Lung (tissue), 12 donors: ENCODE data around the gene SLC35F1. TPM values are rescaled to one million over a fixed set of nuclear protein-coding genes. Genes with fewer than 3 reads are reported as not detected.

Experiments used
- ATAC-seq: fragments of 200-7000 bp; cut with Tn5 transposase; one replicate; pipeline ENCODE4 v1.9.1; 2020; ENCODE audit warnings: moderate number of reproducible peaks; ENCODE audit not compliant: insufficient read depth, low FRiP score
- DNase-seq, 3 donors: peaks; one replicate each; pipeline ENCODE4 v3.0.0-alpha.2; 2013 to 2017
- H3K27ac ChIP-seq, 2 donors: one replicate each; pipeline ENCODE4 v1.5.1; 2013; ENCODE audit warnings: mild to moderate bottlenecking in 2 of 2, moderate library complexity in 2 of 2, control low read depth in 1 of 2, inconsistent platforms in 1 of 2, low read depth in 1 of 2, low read length in 1 of 2
- H3K27me3 ChIP-seq, 3 donors: one replicate each; pipeline ENCODE4 v1.5.1; 2013; ENCODE audit warnings: low read length in 2 of 3; ENCODE audit not compliant: control insufficient read depth in 3 of 3, insufficient read depth in 3 of 3
- H3K36me3 ChIP-seq, 4 donors: one replicate each; pipeline ENCODE4 v1.5.1; 2013; ENCODE audit warnings: low read length in 4 of 4, mild to moderate bottlenecking in 1 of 4, moderate library complexity in 1 of 4; ENCODE audit not compliant: control insufficient read depth in 4 of 4, insufficient read depth in 4 of 4
- H3K4me1 ChIP-seq, 5 donors: one replicate each; pipeline ENCODE4 v1.5.1; 2013; ENCODE audit warnings: low read length in 5 of 5, mild to moderate bottlenecking in 2 of 5, moderate library complexity in 1 of 5; ENCODE audit not compliant: control insufficient read depth in 5 of 5, insufficient read depth in 5 of 5
- H3K4me3 ChIP-seq: one replicate; pipeline ENCODE4 v1.5.1; 2013; ENCODE audit warnings: mild to moderate bottlenecking, control low read depth, moderate library complexity
- H3K9ac ChIP-seq, 2 donors: one replicate each; pipeline ENCODE4 v1.5.1; 2013; ENCODE audit warnings: low read length in 2 of 2, control low read depth in 1 of 2; ENCODE audit not compliant: insufficient read depth in 1 of 2
- H3K9me3 ChIP-seq, 4 donors: one replicate each; pipeline ENCODE4 v1.5.1; 2013; ENCODE audit warnings: low read length in 3 of 4, mild to moderate bottlenecking in 1 of 4, moderate library complexity in 1 of 4; ENCODE audit not compliant: control insufficient read depth in 4 of 4, insufficient read depth in 3 of 4
- WGBS, 2 donors: extraction: QIAGEN DNeasy Blood & Tissue Kit; methylation state at CpG; one replicate each; pipeline ENCODE4 v1.1.7; 2013; 5-methylcytosine and 5-hydroxymethylcytosine counted together
- polyA plus RNA-seq, 2 donors: library from polyadenylated mRNA; stranded (reverse); fragments of 200-250 nt; gene quantifications; one replicate each; pipeline ENCODE4 v1.2.1, GENCODE V29; 2013
- total RNA-seq, 2 donors: library from RNA; depleted of rRNA in 1 of 2; stranded (reverse); fragments of >200 nt in 1 of 2; gene quantifications; one replicate each; pipeline ENCODE4 v1.2.1, GENCODE V29; 2014 to 2021
- TF ChIP-seq, protein P1 (sequence below): IDR thresholded peaks from 2 replicates; pipeline ENCODE4 v1.5.1; 2012; ENCODE audit warnings: mild to moderate bottlenecking; ENCODE audit errors: control extremely low read depth, extremely low read depth
- donor health status: control.
- donor health status: control.
- donor health status: Bipolar disorder and iron deficiency.
- donor health status: healthy.
- donor health status: DM: yes; HTN: yes; CAD: no.

SLC35F1 gene
- total and polyA plus RNA-seq, 4 donors, result 0.04 to 5.7 (median 0.07) TPM

DNA sequence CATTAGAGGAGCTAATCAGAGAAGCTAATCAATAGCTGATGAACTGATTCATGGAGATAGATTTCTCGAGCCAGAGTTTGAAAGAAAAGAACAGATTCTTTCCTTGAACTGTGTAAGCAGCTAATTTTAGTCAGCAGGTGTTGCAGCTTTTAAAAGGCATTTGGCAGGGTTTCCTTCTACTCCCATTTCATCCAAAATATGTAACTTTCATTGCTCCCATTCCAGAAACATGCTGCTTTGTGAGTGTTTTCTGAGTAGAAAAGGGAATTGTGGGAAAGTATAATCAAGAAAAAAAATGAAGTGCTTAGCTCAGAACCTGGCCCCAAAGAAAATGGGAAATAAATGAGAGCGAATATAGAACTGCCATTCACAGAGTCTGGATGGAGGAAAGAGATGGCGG lies 20.8 kb downstream of the SLC35F1 start:
- TF ChIP-seq, protein P1, sequence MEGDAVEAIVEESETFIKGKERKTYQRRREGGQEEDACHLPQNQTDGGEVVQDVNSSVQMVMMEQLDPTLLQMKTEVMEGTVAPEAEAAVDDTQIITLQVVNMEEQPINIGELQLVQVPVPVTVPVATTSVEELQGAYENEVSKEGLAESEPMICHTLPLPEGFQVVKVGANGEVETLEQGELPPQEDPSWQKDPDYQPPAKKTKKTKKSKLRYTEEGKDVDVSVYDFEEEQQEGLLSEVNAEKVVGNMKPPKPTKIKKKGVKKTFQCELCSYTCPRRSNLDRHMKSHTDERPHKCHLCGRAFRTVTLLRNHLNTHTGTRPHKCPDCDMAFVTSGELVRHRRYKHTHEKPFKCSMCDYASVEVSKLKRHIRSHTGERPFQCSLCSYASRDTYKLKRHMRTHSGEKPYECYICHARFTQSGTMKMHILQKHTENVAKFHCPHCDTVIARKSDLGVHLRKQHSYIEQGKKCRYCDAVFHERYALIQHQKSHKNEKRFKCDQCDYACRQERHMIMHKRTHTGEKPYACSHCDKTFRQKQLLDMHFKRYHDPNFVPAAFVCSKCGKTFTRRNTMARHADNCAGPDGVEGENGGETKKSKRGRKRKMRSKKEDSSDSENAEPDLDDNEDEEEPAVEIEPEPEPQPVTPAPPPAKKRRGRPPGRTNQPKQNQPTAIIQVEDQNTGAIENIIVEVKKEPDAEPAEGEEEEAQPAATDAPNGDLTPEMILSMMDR, result no peak
- no peak overlapping the region for H3K4me3 ChIP-seq
- DNase-seq (no peak), ATAC-seq (no peak)
- H3K27ac ChIP-seq, result no peak overlapping the region
- no peaks in the 10 kb centered on the region for H3K4me1 ChIP-seq
- WGBS, 2 donors, result 86 to 88% methylated on average over 3 of the region's 3 CpGs
- no peak overlapping the region for H3K9ac ChIP-seq
- peaks cover 0 to 8% (median 3%) of the 10 kb centered on the region in 4 donors for H3K9me3 ChIP-seq
- no peaks in the 10 kb centered on the region for H3K36me3 ChIP-seq
- H3K27me3 ChIP-seq, result no peaks in the 10 kb centered on the region

- H3K27me3 ChIP-seq, result no peaks in the 10 kb centered on the region
- no peaks in the 10 kb centered on the region for H3K4me1 ChIP-seq
- ATAC-seq, result no peak
- H3K27ac ChIP-seq, result no peak overlapping the region
- no peak overlapping the region for H3K4me3 ChIP-seq
- no peaks in the 10 kb centered on the region for H3K36me3 ChIP-seq
- peaks cover 0 to 8% (median 3%) of the 10 kb centered on the region in 4 donors for H3K9me3 ChIP-seq
- no peak for DNase-seq
- H3K9ac ChIP-seq, result no peak overlapping the region
- WGBS, 2 donors, result 70 to 90% methylated on average over 4 of the region's 4 CpGs
- TF ChIP-seq, protein P1, result no peak
Measured at GRCh38 chr6:117928833-117929232, 21.8 kb downstream of the SLC35F1 start.

GRCh38 chr6:117929501-117929900 lies 22.4 kb downstream of the SLC35F1 start:
- 77 to 89% methylated on average over 1 of the region's 1 CpG for WGBS, 2 donors
- TF ChIP-seq, protein P1, result no peak
- DNase-seq, result no peak
- no peaks in the 10 kb centered on the region for H3K27me3 ChIP-seq
- H3K36me3 ChIP-seq, result no peaks in the 10 kb centered on the region
- no peak for ATAC-seq
- no peak overlapping the region for H3K9ac ChIP-seq
- H3K9me3 ChIP-seq, result peaks cover 0 to 8% (median 3%) of the 10 kb centered on the region in 4 donors
- no peaks in the 10 kb centered on the region for H3K4me1 ChIP-seq
- no peak overlapping the region for H3K27ac ChIP-seq
- H3K4me3 ChIP-seq, result no peak overlapping the region

GRCh38 chr6:117930645-117931044 lies 23.6 kb downstream of the SLC35F1 start:
- Histone ChIP-seq H3K4me1 (no peaks in the 10 kb centered on the region), H3K27ac (no peak overlapping the region), H3K9me3 (peaks cover 0 to 8% (median 3%) of the 10 kb centered on the region in 4 donors), H3K9ac (no peak overlapping the region), H3K36me3 (no peaks in the 10 kb centered on the region), H3K27me3 (no peaks in the 10 kb centered on the region), H3K4me3 (no peak overlapping the region)
- ATAC-seq (no peak), DNase-seq (no peak)
- WGBS, 2 donors, result 80 to 85% methylated on average over 3 of the region's 3 CpGs
- TF ChIP-seq, protein P1, result no peak
